GM19397 (cell line): Measurements from ENCODE around the gene KLHL29.
"Not testable (repeated sequence)": the region's sequence is repeated elsewhere in the genome, so short reads cannot be mapped to it uniquely, and the experiment has no call there.

Experiments
- ATAC-seq: cut with Tn5 transposase; IDR thresholded peaks from one replicate; pipeline ENCODE4 v1.9.1; 2021; ENCODE audit warnings: mild to moderate bottlenecking, moderate library complexity; ENCODE audit not compliant: unreplicated experiment

KLHL29 gene

DNA sequence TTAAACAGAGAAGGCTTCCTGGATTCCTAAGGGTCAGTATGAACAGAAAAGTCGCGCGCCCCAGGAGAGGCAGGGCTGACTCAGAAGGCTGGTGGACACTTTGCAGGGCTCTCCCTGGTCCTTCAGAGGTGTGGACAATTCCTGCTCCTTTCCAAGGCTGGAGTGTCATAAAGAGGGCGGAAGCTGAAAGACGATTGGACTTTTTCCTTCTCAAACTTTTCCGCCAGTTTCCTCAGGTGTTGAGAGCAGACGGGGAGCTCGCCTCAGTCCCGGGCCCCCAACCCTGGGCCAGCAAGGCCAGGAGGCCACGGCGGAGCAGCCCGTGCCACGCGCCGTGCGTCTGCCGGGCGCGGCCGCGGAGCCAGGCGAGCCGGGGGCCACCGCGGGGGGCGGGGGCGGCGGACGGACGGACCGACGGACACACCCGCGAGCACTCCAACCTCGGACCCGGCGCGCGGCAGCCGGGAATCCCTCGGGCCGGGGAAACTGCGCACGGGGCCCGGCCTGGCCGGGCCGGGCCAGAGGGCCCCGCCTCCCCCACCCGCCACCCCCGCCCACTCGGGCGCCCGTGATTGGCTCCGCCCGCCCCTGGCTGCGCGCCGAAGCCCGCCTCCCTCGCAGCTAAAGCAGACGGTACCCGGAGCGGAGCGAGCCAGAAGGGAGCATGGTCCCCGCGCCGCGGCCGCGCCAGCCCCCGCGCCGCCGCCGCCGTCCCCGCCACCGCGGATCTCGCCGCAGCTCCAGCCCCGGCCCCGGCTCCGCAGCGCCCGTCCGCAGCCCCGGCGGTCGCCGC lies at the start of gene KLHL29:
KLHL29 (plus strand) TSS at position 629 of the 793 bp plus-strand sequence. CDS start 177,018 bp downstream, outside the sequence.
- peak; percentile 66 for ATAC-seq

DNA sequence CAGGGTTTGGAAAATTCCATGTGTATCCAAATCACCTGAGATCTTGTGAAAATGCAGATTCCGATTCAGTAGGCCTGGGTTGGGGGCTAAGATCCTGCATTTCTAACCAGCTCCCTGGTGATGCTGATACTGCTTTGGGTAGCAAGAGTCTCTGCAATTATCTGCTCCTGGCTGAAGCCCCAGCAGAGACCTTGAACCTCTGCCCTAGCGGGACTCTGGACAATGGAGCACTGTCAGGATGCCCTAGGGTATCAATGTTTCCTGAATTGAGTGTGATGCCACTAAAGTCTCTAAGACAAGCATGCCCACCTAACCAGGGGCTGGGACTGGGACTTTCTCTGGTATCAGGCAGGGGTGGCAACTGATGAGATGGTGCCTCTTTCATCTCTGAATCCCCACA lies 49.4 kb upstream of the KLHL29 start:
- no peak for ATAC-seq

DNA sequence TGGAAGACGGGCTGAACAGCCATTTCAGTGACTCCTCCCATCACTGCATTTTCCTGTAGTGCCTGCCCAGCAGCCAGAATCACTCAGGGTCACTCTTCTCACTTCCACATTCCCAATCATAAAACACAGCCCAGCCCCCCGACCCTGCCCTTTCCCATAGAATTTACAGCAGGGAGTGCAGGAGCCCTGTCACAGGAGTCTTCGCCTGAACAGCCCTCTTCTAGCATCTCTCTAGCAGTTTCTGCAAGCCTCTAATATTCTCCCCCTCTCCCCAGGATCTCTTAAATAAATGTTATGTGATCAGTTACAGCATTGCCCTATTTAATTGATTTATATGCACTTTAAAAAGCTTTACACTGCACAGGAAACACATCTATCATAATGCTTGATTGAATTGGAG lies 42.9 kb upstream of the KLHL29 start:
- ATAC-seq = no peak

DNA sequence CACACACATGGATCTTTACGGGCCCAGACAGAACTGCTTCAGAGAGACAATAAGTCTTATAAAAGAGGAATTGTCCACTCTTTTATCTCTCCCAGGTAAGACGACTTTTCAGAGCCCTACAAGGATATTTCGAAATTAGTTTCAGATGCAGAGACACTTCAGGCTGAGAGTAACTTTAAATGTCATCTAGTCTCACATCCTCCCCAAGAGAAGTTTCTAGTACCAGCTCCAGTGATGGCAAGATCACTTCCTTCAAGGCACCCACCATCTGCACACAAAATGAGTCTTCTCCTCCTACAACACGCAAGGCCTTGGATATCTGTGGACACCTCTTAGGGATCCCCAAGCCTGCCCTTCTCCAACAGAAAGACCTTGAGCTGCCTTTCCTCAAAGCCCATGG lies 39.0 kb upstream of the KLHL29 start:
- ATAC-seq = no peak

DNA sequence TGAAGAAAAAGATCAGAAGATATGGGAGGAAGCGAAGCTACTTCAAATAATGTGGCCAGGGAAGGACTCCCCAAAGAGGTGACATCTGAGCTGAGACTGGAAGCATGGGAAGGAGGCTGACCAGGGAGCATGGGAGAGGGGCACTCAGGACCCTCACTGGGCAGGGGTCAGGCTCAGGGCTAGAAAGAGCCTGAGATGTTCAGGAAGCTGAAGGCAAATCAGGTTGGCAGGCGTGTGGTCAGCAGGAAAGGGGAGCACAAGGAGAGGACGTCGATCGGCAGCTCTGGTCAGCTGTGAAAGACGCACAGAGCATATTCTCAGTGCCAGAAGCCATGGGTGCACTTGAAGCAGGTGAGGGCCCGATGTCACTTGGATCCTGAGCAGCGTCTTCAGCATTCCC lies 38.2 kb upstream of the KLHL29 start:
- ATAC-seq = no peak

DNA sequence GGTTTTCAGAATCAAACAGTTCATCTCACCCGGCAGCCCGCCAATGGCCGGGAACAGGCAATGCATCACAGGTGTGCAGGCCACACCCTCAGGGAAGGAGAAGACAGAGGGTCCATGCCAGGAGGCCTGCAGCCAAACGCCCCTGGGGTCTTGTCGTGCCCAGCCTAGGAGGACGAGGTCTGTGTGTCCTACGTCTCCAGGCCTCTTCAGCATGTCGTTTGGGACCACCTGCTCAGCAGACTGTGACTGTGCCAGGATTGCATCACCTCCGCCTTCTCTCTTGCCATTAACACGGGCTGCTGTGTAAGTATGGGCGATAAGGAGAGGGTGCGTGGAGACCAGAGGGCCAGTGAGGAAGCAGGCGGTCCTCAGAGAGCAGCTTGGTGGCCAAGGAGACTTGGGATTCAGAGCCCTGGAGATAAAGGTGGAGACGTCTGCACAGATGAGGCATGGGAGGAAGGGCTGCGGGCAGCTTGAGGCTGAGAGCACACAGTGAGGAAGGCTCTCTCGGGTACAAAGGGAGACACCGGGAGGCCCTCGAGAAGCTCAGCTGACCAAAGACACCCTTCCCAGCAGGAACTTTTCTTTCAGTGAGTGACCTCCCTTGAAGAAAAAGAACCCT lies 37.4 kb upstream of the KLHL29 start:
- ATAC-seq = no peak

DNA sequence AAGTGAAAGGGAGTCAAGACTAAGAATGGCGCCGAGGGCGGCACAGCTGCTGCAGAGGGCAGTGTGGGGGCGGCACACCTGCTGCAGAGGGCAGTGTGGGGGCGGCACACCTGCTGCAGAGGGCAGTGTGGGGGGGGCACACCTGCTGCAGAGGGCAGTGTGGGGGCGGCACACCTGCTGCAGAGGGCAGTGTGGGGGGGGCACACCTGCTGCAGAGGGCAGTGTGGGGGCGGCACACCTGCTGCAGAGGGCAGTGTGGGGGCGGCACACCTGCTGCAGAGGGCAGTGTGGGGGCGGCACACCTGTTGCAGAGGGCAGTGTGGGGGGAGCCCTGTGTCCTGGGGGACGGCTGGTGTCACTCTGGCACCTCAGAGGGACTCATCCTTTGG lies 36.9 kb upstream of the KLHL29 start:
- ATAC-seq = not testable (repeated sequence)

DNA sequence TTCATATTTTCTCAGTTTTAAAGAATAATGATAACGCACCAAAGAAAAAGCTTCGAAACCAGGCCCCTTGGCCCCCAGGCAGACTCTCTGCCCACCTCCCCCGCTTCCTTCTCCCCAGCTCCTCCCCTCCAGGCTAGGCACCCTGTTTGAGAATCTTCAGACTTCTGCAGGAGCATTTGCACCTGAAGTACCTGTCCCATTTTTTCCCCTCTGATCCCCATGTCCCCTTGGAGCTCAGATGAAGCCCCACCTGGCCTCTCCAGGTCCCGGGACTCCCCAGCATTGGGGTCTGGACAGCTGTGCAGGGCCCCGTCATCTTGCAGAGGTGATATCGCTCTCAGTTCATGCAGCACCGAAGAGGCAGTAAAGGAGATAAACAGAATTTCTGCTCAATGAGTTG lies 35.5 kb upstream of the KLHL29 start:
- ATAC-seq = no peak

DNA sequence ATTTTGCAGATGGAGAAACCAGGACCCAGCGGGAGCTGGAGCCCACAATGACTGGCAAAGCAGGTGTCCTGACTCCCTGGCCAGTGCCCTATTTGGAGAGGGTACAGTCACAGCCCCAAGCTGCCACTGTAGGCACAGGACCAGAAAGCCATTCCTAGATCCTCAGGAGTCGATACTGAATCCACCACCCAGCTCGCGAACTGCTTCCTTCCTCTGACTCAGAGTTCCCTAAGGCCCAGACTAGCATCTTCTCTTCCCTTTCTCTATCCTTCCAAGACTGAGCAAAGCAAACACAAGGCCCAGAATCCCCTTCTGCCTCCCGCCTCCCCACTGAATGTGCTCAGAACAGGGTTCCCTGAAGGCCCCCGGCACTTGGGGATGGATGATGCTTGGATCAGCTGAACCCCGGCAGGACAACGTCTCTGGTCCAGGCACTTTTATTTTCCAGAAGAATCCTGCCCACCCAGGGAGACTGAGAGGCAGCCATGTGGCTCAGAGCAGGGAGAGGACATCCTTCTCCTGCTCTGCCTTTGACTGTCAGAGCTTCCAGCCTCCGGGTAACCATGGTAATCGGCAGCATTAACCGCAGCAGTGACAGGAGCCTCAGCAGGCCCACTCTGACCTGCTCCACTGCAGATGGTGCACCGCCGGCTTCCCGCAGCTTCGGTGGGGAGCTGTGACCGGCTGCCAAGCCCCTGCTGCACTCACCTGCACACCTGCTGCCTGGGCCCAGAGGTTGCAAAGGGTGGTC lies 34.8 kb upstream of the KLHL29 start:
- ATAC-seq = no peak

DNA sequence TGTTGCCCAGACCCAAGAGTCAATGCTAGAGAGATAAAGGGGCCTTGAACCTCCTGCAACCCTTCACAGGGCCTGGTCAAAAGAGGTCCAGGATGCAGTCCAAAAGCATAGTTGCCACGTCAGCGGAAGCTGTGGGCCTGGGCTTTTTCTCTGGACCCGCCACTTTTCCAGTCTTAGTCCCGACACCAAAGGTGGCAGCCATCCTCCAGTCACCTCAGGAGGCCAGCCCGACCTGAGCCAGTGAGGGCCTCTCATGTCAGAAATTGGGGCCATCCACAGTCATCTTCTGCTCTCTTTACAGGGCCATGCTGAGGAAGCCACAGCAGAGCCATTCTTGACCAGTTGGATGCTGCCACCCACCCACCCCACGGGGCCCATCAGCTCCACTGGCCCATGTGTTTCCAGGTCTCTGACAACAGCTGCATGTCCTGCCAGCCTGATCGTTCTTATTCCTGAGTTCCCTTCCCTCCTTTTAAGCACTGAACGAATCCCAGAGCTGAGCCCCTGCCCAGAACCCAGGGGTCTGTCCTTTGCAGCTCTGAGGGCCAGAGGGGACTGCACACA lies 34.1 kb upstream of the KLHL29 start:
- no peak for ATAC-seq

DNA sequence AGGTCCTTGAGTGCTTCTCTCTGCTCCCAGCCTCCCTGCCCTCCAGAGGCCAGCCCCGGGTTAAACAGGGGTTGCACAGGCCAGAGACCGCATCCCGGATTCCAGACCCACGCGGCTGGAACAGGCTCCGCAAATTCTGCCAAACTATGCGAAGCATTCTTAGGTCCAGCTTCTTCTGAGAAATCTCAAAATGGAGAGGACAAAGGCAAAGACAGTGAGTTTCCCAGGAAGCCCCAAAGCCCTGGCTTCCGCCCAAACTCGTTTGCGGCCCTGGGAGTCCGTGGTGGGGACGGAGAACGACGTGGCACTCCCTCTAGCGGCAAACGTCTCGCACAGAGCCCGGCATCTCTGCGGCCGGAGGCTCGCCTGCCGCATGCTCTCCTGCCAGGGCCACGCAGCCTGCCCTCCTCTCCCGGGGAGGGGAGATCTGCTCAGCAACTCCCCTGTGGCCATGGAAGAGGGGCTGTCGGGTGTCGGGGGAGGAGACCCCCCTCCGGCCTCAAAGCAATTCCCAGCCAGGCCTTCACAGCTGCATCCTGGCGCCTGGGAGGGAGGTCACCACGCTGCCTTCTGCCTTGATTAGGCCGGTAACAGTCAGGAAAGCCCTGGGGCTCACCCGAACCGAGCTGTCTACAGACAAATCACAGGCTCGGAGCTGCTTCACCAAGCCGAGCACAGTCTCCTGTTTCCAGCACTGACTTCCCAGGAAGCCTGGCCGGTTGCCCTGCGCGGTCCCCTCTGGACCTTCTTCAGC lies 33.4 kb upstream of the KLHL29 start:
- ATAC-seq = peak; percentile 92

DNA sequence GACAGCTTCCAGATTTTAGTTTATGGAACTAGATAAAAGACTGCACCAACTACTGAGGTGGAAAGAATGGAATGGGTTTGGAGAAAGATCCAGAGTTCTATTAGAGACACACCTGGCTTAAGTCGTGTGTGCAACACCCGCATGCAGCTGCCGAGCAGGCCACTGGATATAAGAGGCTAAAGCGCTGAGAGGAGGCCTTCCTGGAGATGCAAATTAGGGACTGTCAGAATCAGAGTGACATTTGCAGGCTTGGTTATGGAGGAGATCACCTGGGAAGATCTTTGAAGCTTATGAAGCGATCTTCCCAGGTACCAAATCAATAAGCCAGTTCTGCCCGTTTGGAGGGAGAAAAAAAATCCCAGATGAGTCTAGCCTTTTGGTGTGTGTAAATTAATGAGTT lies 30.4 kb upstream of the KLHL29 start:
- ATAC-seq = peak; percentile 59

DNA sequence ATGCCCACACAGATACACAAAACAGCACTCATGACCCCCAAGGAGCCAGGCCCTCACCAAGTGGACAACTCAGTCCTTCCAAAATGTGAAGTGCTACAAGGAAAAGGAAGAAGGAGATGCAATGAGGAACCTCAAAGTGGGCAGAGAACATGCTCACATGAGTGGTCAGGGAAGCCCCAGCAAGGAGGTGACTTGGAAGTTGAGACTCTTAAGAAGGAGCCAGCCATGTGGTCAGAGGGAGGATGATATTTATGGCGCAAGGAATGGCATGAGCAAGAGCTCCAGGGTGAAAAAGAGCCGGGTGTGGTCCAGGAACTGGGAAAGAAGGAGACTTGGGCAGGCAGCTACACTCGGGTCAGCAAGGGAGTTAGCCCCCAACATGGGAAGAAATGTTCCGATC lies 30.0 kb upstream of the KLHL29 start:
- no peak for ATAC-seq

DNA sequence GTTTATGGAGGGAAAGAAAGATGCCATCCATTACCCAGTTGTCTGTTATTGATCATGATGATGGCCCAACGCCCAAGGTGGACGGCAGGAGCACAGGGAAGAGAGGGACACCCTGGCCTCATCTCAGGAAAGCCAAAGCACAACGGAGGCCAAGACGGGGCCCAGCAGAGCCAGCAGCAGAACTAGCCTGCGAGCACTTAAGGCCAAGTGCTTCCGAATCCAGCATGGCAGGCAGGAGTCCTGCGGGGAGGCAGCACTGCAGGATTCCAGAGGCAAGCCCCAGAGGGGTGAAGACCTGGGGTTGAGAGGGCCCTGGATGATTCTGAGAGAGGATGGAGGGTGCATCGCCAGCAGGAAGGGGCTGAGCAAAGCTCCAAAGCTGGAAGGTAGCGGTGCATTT lies 28.3 kb upstream of the KLHL29 start:
- no peak for ATAC-seq

DNA sequence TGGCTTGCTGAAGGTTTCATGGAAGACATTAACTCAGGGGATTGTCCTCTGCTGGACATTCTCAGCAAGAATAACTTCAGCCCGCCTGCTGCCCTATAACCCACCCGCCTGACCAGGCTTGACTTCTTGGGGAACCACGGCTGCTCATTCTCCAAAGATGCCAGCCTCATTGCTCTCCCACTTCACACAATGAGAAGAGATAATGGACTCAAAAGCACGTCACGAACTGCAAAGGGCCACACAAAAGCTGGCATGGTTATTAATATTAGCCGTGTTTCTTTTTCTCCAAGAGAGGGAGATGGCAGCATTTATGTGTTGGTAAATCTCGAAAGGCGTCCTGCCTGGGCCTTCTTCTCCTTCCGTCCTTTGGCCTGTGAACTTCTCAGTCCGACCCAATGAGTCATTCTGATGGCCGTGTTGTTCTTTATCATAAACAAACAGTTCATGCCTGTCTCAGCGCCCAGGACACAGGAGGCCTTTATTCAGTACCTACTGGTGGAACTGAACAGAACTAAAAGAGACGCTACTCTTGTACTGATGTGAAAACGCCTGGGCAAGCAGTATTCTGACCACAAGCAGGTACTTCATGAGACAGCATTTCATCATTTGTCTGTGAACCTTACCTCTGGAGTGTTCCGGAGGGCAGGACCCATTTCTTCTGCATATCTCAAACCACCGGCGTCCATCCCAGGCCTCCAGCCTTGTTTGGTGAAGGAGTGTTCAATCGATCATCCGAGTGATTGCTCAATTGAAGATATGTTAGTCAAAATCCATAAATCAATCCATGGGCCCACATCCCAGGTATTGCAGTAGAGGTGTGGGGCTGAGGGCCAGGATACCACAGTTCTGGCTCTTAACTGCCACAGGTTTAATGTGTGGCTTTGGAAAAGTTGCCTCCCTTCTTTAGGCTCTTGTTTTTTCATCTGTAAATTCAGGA lies 25.1 kb upstream of the KLHL29 start:
- ATAC-seq = no peak

DNA sequence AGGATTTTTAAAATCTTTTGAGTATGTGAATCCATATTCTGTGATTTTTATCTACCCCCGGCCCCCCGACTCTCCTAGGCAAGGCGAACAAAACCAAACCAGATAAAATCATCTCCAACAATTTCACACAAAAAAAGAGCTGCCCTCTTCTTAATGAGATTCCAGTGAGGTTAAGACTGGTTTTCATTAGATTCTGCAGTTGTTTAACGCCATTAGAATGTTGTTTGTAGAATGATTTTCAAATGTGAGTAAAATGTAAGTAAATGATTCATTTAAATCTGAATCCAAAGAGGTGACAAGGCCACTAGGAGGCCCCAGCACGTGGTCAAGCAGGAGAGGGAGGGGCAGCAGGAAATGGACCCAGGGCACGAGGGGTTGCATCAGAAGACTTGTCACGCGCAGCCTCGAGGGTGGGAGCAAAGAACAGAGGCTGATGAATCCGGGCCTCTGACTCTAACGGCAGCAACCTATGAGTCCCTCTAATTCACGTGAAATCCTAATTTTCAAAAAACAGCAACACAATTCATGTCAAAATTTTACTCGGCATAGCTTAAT lies 24.3 kb upstream of the KLHL29 start:
- no peak for ATAC-seq

DNA sequence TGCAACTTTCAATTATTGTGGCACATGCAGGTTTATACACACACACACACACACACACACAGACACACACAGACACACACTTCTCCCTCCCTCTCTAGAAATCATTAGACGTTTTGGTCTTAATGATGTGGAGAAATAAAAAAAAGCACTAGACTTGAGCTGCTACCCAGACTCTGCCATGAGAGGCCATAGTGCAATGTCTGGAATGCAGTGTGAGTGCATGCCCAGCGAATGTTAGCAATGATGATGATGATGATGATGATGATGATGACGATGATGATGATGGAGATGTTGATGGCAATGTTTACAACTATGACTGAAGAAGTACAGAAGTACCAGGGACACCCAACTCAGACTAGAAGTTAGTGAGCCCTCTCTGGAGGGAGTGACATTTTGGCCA lies 23.8 kb upstream of the KLHL29 start:
- ATAC-seq = no peak

DNA sequence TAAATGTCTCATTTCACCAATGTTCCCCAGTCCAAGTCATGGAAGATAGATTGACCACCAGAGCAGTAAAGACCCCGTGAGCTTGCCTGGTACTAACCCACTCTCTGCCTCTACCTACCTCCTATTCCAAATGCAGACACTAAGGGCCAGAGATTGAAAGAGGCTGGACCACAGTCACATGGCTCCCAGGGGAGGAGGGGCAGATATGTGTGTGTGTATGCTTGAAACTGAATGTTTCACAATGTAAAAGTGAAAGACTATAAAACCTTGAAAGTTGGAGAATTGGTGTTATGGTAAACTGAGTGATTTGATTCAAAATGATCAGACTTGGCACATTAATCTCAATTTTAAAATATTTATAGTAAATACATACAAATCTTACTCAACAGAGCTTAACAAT lies 21.7 kb upstream of the KLHL29 start:
- ATAC-seq = no peak

DNA sequence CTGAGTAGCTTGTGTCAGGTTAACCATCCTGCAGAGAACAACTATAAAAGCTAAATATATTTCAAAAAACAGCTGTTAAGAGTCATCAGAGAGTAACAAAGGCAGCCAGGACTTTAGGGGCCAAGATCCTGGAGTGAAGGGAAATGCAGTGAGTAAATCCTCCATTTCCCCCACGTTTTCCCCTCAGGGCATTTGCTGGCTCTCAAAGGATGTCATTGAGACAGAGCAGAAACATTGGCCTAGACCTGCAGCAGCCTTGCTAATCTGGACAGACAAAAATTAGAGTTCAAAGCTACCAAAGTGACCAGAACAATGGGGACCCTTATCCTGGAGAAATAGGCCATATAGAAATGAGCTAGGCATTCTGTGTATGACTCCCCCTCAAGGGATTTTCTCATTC lies 21.1 kb upstream of the KLHL29 start:
- ATAC-seq = no peak

DNA sequence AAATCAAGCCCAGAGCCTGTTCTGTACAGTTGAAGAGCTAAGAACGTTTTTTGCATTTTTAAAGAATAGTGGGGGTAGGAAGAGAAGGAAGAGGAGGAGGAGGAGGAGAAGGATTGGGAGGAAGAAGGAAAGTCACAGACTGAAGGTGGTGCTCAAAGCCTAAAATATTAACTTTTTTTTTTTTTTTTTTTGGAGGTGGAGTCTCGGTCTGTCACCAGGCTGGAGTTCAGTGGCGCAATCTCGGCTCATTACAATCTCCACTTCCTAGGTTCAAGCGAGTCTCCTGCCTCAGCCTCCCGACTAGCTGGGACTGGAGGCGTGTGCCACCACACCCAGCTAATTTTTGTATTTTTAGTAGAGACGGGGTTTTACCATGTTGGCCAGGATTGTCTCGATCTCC lies 18.3 kb upstream of the KLHL29 start:
- ATAC-seq = no peak
